HG03520 (cell line): ENCODE measurements around the gene POC1B.

Source experiments
- ATAC-seq: cut with Tn5 transposase; IDR thresholded peaks from one replicate; pipeline ENCODE4 v1.9.1; 2021; ENCODE audit warnings: mild to moderate bottlenecking, moderate library complexity; ENCODE audit not compliant: unreplicated experiment

POC1B gene

GRCh38 chr12:89390802-89391673 is 134.8 kb downstream of the POC1B start:
- no peak for ATAC-seq

- peak; percentile 49 for ATAC-seq
Measured at GRCh38 chr12:89389755-89390661, 135.8 kb downstream of the POC1B start.

GRCh38 chr12:89386138-89386537 is 139.7 kb downstream of the POC1B start:
- ATAC-seq, result no peak

GRCh38 chr12:89384807-89385206 is 141.0 kb downstream of the POC1B start:
- ATAC-seq, result no peak

- no peak for ATAC-seq
Measured at GRCh38 chr12:89384050-89384758, 141.6 kb downstream of the POC1B start.

GRCh38 chr12:89383235-89384049 is 142.4 kb downstream of the POC1B start:
- ATAC-seq, result no peak

- no peak for ATAC-seq
Measured at GRCh38 chr12:89382328-89382727, 143.5 kb downstream of the POC1B start.

- no peak for ATAC-seq
Measured at GRCh38 chr12:89379839-89380467, 145.9 kb downstream of the POC1B start.

- no peak for ATAC-seq
Measured at GRCh38 chr12:89379148-89379838, 146.6 kb downstream of the POC1B start.

- no peak for ATAC-seq
Measured at GRCh38 chr12:89376844-89377243, 149.0 kb downstream of the POC1B start.

GRCh38 chr12:89376202-89376529 is 149.7 kb downstream of the POC1B start:
- ATAC-seq, result no peak

- ATAC-seq, result no peak
Measured at GRCh38 chr12:89373763-89374572, 151.9 kb downstream of the POC1B start.

GRCh38 chr12:89372584-89373370 is 153.1 kb downstream of the POC1B start:
- no peak for ATAC-seq

- no peak for ATAC-seq
Measured at GRCh38 chr12:89370850-89371249, 155.0 kb downstream of the POC1B start.

GRCh38 chr12:89370421-89370831 is 155.4 kb downstream of the POC1B start:
- ATAC-seq, result no peak
